Measurements from ENCODE around the gene FLII. TPM values are rescaled to one million over a fixed set of nuclear protein-coding genes. Genes with fewer than 3 reads are reported as not detected.

FLII gene
- total RNA-seq, 2 donors from 2014 or later: 299 to 335 TPM

- no peaks in the 10 kb centered on the region for H3K4me1 Mint-ChIP-seq
- Histone ChIP-seq H3K4me3 (ENCODE audit: low read length) (no peak overlapping the region), H3K9ac (ENCODE audit: extremely low read depth, low read length, poor library complexity, severe bottlenecking) (no peak overlapping the region), H3K27me3 (ENCODE audit: control insufficient read depth, insufficient read depth, low read length, poor library complexity, severe bottlenecking) (no peaks in the 10 kb centered on the region), H3K4me1 (ENCODE audit: control insufficient read depth, insufficient read depth, low read length) (no peaks in the 10 kb centered on the region), H3K36me3 (ENCODE audit: control insufficient read depth, insufficient read depth, low read length) (peaks cover 84% of the 10 kb centered on the region), H3K9me3 (ENCODE audit: control insufficient read depth, low read length) (no peaks in the 10 kb centered on the region), H3K27ac (ENCODE audit: low read depth, low read length) (no peak overlapping the region)
- H3K27me3 Mint-ChIP-seq (ENCODE audit: insufficient read depth): no peaks in the 10 kb centered on the region
- no peak for DNase-seq
- H3K27ac Mint-ChIP-seq: no peak overlapping the region
- no peak overlapping the region for H3K4me3 Mint-ChIP-seq
- H3K9me3 Mint-ChIP-seq: no peaks in the 10 kb centered on the region
- no peak for TF ChIP-seq CTCF (conservative IDR thresholded peaks at IDR 0.05)
- peaks cover 79% of the 10 kb centered on the region for H3K36me3 Mint-ChIP-seq (ENCODE audit: low read depth)
- 93 to 96% methylated on average over 8 to 14 of the region's 15 CpGs for WGBS, 2 experiments (ENCODE audit: insufficient coverage in 1 of 2, insufficient read length in 1 of 2)
Measured at GRCh38 chr17:18291718-18292540, 33.4 kb upstream of the FLII start.

- Histone ChIP-seq H3K27ac (ENCODE audit: low read depth, low read length) (no peak overlapping the region), H3K4me3 (ENCODE audit: low read length) (no peak overlapping the region), H3K9me3 (ENCODE audit: control insufficient read depth, low read length) (no peaks in the 10 kb centered on the region), H3K27me3 (ENCODE audit: control insufficient read depth, insufficient read depth, low read length, poor library complexity, severe bottlenecking) (no peaks in the 10 kb centered on the region), H3K9ac (ENCODE audit: extremely low read depth, low read length, poor library complexity, severe bottlenecking) (no peak overlapping the region), H3K4me1 (ENCODE audit: control insufficient read depth, insufficient read depth, low read length) (no peaks in the 10 kb centered on the region), H3K36me3 (ENCODE audit: control insufficient read depth, insufficient read depth, low read length) (peaks cover 83% of the 10 kb centered on the region)
- H3K4me3 Mint-ChIP-seq: no peak overlapping the region
- peaks cover 85% of the 10 kb centered on the region for H3K36me3 Mint-ChIP-seq (ENCODE audit: low read depth)
- H3K4me1 Mint-ChIP-seq: no peaks in the 10 kb centered on the region
- TF ChIP-seq CTCF (conservative IDR thresholded peaks at IDR 0.05): no peak
- peak overlapping the region; percentile 59 for H3K27ac Mint-ChIP-seq
- H3K9me3 Mint-ChIP-seq: no peaks in the 10 kb centered on the region
- no peaks in the 10 kb centered on the region for H3K27me3 Mint-ChIP-seq (ENCODE audit: insufficient read depth)
- DNase-seq: no peak
- WGBS, 2 experiments (ENCODE audit: insufficient coverage in 1 of 2, insufficient read length in 1 of 2): 96 to 98% methylated on average over 9 to 11 of the region's 11 CpGs
Measured at GRCh38 chr17:18285296-18285695, 26.8 kb upstream of the FLII start.

GRCh38 chr17:18281788-18282187, 23.2 kb upstream of the FLII start:
- H3K27ac Mint-ChIP-seq: no peak overlapping the region
- Histone ChIP-seq H3K36me3 (ENCODE audit: control insufficient read depth, insufficient read depth, low read length) (peaks cover 85% of the 10 kb centered on the region), H3K27me3 (ENCODE audit: control insufficient read depth, insufficient read depth, low read length, poor library complexity, severe bottlenecking) (no peaks in the 10 kb centered on the region), H3K4me1 (ENCODE audit: control insufficient read depth, insufficient read depth, low read length) (no peaks in the 10 kb centered on the region), H3K4me3 (ENCODE audit: low read length) (no peak overlapping the region), H3K9ac (ENCODE audit: extremely low read depth, low read length, poor library complexity, severe bottlenecking) (no peak overlapping the region), H3K27ac (ENCODE audit: low read depth, low read length) (no peak overlapping the region), H3K9me3 (ENCODE audit: control insufficient read depth, low read length) (no peaks in the 10 kb centered on the region)
- no peaks in the 10 kb centered on the region for H3K9me3 Mint-ChIP-seq
- no peaks in the 10 kb centered on the region for H3K27me3 Mint-ChIP-seq (ENCODE audit: insufficient read depth)
- WGBS, 2 experiments (ENCODE audit: insufficient coverage in 1 of 2, insufficient read length in 1 of 2): 95 to 98% methylated on average over 5 to 6 of the region's 6 CpGs
- no peak overlapping the region for H3K4me3 Mint-ChIP-seq
- no peak for TF ChIP-seq CTCF (conservative IDR thresholded peaks at IDR 0.05)
- H3K36me3 Mint-ChIP-seq (ENCODE audit: low read depth): peaks cover 74% of the 10 kb centered on the region
- DNase-seq: no peak
- no peaks in the 10 kb centered on the region for H3K4me1 Mint-ChIP-seq

Measured in endodermal cell (in vitro differentiated cells).